MG63 (cell line): ENCODE measurements around the gene NR1H4. TPM values are rescaled to one million over a fixed set of nuclear protein-coding genes. Genes with fewer than 3 reads are reported as not detected.

Source experiments
- DNase-seq: peaks from one replicate; pipeline ENCODE4 v3.0.0-alpha.2; 2020
- H3K27me3 ChIP-seq: fragments of 250-450 bp; sonication (Bioruptor Pico); 2 replicates; pipeline ENCODE4 v1.5.1; 2020; ENCODE audit warnings: mild to moderate bottlenecking, moderate library complexity
- H3K36me3 ChIP-seq: fragments of 250-450 bp; sonication (Bioruptor Pico); 2 replicates; pipeline ENCODE4 v1.5.1; 2020; ENCODE audit warnings: mild to moderate bottlenecking, moderate library complexity
- H3K4me3 ChIP-seq: fragments of 250-450 bp; sonication (Bioruptor Pico); 2 replicates; pipeline ENCODE4 v1.5.1; 2020; ENCODE audit warnings: mild to moderate bottlenecking, moderate library complexity
- H3K9me3 ChIP-seq: fragments of 250-450 bp; sonication (Bioruptor Pico); 2 replicates; pipeline ENCODE4 v1.5.1; 2020; ENCODE audit warnings: mild to moderate bottlenecking, moderate library complexity
- total RNA-seq: library from RNA; depleted of rRNA; stranded (reverse); fragments of >200 nt; shearing (Covaris generic); gene quantifications from 2 replicates; pipeline ENCODE4 v1.2.3, GENCODE V29; 2014; ENCODE audit warnings: low replicate concordance

NR1H4 gene
- total RNA-seq, 1 experiment from 2014 or later: not detected

- H3K36me3 ChIP-seq: no peaks in the 10 kb centered on the region
- no peak overlapping the region for H3K4me3 ChIP-seq
- no peaks in the 10 kb centered on the region for H3K27me3 ChIP-seq
- DNase-seq: no peak
- no peaks in the 10 kb centered on the region for H3K9me3 ChIP-seq
These were observed 13.0 kb upstream of the NR1H4 start for GRCh38 chr12:100460702-100461101.

- no peaks in the 10 kb centered on the region for H3K9me3 ChIP-seq
- no peak overlapping the region for H3K4me3 ChIP-seq
- no peak for DNase-seq
- H3K27me3 ChIP-seq: no peaks in the 10 kb centered on the region
- H3K36me3 ChIP-seq: no peaks in the 10 kb centered on the region
These were observed 12.2 kb upstream of the NR1H4 start for GRCh38 chr12:100461330-100461973.

- no peaks in the 10 kb centered on the region for H3K36me3 ChIP-seq
These were observed 10.0 kb upstream of the NR1H4 start for GRCh38 chr12:100463661-100464060.

GRCh38 chr12:100464529-100464928, 9.1 kb upstream of the NR1H4 start:
- Histone ChIP-seq H3K36me3 (no peaks in the 10 kb centered on the region), H3K9me3 (no peaks in the 10 kb centered on the region), H3K4me3 (no peak overlapping the region), H3K27me3 (no peaks in the 10 kb centered on the region)
- DNase-seq: no peak

More at GRCh38 chr12:100463661-100464060, 10.0 kb upstream of the NR1H4 start:
- DNase-seq: no peak
- no peaks in the 10 kb centered on the region for H3K9me3 ChIP-seq
- no peak overlapping the region for H3K4me3 ChIP-seq
- H3K27me3 ChIP-seq: no peaks in the 10 kb centered on the region

- H3K27me3 ChIP-seq: no peaks in the 10 kb centered on the region
- no peak overlapping the region for H3K4me3 ChIP-seq
- H3K9me3 ChIP-seq: no peaks in the 10 kb centered on the region
- H3K36me3 ChIP-seq: no peaks in the 10 kb centered on the region
- no peak for DNase-seq
These were observed 5.5 kb upstream of the NR1H4 start for GRCh38 chr12:100468126-100468525.

- no peak for DNase-seq
- no peaks in the 10 kb centered on the region for H3K36me3 ChIP-seq
- no peaks in the 10 kb centered on the region for H3K27me3 ChIP-seq
- H3K4me3 ChIP-seq: no peak overlapping the region
- no peaks in the 10 kb centered on the region for H3K9me3 ChIP-seq
These were observed 1.3 kb upstream of the NR1H4 start for GRCh38 chr12:100472325-100472724.

- Histone ChIP-seq H3K27me3 (no peaks in the 10 kb centered on the region), H3K4me3 (no peak overlapping the region), H3K36me3 (no peaks in the 10 kb centered on the region), H3K9me3 (no peaks in the 10 kb centered on the region)
- no peak for DNase-seq
These were observed 483 bp upstream of the NR1H4 start for GRCh38 chr12:100473050-100473715.

GRCh38 chr12:100474617-100475016, 951 bp downstream of the NR1H4 start:
- H3K36me3 ChIP-seq: no peaks in the 10 kb centered on the region
- H3K9me3 ChIP-seq: no peaks in the 10 kb centered on the region
- no peak overlapping the region for H3K4me3 ChIP-seq
- no peak for DNase-seq
- H3K27me3 ChIP-seq: no peaks in the 10 kb centered on the region

GRCh38 chr12:100476013-100476751, 2.5 kb downstream of the NR1H4 start:
- Histone ChIP-seq H3K9me3 (no peaks in the 10 kb centered on the region), H3K27me3 (no peaks in the 10 kb centered on the region), H3K4me3 (no peak overlapping the region), H3K36me3 (no peaks in the 10 kb centered on the region)
- no peak for DNase-seq

- no peak overlapping the region for H3K4me3 ChIP-seq
- no peak for DNase-seq
- H3K27me3 ChIP-seq: no peaks in the 10 kb centered on the region
- H3K36me3 ChIP-seq: no peaks in the 10 kb centered on the region
- H3K9me3 ChIP-seq: no peaks in the 10 kb centered on the region
These were observed 7.4 kb downstream of the NR1H4 start for GRCh38 chr12:100481021-100481420.

GRCh38 chr12:100484183-100484886, 10.7 kb downstream of the NR1H4 start:
- Histone ChIP-seq H3K9me3 (no peaks in the 10 kb centered on the region), H3K27me3 (no peaks in the 10 kb centered on the region), H3K4me3 (no peak overlapping the region), H3K36me3 (no peaks in the 10 kb centered on the region)
- DNase-seq: no peak

GRCh38 chr12:100484891-100485471, 11.3 kb downstream of the NR1H4 start:
- H3K9me3 ChIP-seq: no peaks in the 10 kb centered on the region
- H3K36me3 ChIP-seq: no peaks in the 10 kb centered on the region
- no peak overlapping the region for H3K4me3 ChIP-seq
- DNase-seq: no peak
- no peaks in the 10 kb centered on the region for H3K27me3 ChIP-seq

GRCh38 chr12:100485983-100486382, 12.3 kb downstream of the NR1H4 start:
- DNase-seq: no peak
- no peaks in the 10 kb centered on the region for H3K36me3 ChIP-seq
- no peak overlapping the region for H3K4me3 ChIP-seq
- H3K9me3 ChIP-seq: no peaks in the 10 kb centered on the region
- no peaks in the 10 kb centered on the region for H3K27me3 ChIP-seq

GRCh38 chr12:100489251-100489820, 15.7 kb downstream of the NR1H4 start:
- H3K9me3 ChIP-seq: no peaks in the 10 kb centered on the region
- DNase-seq: no peak
- no peak overlapping the region for H3K4me3 ChIP-seq
- no peaks in the 10 kb centered on the region for H3K36me3 ChIP-seq
- no peaks in the 10 kb centered on the region for H3K27me3 ChIP-seq

GRCh38 chr12:100490056-100490455, 16.4 kb downstream of the NR1H4 start:
- H3K4me3 ChIP-seq: no peak overlapping the region
- no peaks in the 10 kb centered on the region for H3K36me3 ChIP-seq
- no peak for DNase-seq
- H3K9me3 ChIP-seq: no peaks in the 10 kb centered on the region
- no peaks in the 10 kb centered on the region for H3K27me3 ChIP-seq

GRCh38 chr12:100491104-100491503, 17.4 kb downstream of the NR1H4 start:
- DNase-seq: no peak
- Histone ChIP-seq H3K27me3 (no peaks in the 10 kb centered on the region), H3K36me3 (no peaks in the 10 kb centered on the region), H3K4me3 (no peak overlapping the region), H3K9me3 (no peaks in the 10 kb centered on the region)
